H54 (cell line): ENCODE data around the gene MAPRE3.
A peak's percentile ranks its signal among the peaks of the same experiment; 100 is the strongest.

Experiments
- DNase-seq: peaks from one replicate; pipeline ENCODE4 v3.0.0; 2011; ENCODE audit warnings: low spot score, mixed read lengths; ENCODE audit not compliant: insufficient read length
- FAIRE-seq: peaks from 3 replicates; lab custom pipeline; 2011; peaks lifted over from hg19 to GRCh38; lab: Jason Lieb, UNC
- POLR2A ChIP-seq: IDR thresholded peaks from 2 replicates; pipeline ENCODE4 v1.6.1; 2011; ENCODE audit warnings: low read depth, mild to moderate bottlenecking, low read length

MAPRE3 gene

DNA sequence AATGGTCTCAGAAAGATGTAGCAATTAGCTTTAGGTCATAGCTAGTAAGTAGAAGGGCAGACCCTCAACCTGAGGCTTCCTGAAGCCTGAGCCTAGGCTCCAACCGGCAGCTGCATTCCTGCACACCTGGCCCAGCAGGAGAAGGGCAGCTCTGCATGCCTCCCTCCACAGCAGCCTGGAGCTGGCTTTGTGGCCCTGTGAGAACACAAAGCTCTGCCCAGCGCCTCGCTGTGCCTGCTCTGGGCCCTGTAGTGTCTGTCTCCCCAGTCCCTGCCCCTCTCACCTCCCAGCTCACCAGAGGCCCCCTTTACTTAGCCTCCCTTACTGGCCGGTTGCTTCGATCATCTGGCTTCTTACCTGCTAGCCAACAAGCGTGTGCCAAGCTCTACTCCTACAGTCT is 69.0 kb downstream of the MAPRE3 start:
- no peak for FAIRE-seq
- DNase-seq = no peak
- no peak for TF ChIP-seq POLR2A

GRCh38 chr2:27039871-27040270 is 69.4 kb downstream of the MAPRE3 start:
- DNase-seq (no peak), FAIRE-seq (no peak)
- no peak for TF ChIP-seq POLR2A

GRCh38 chr2:27040282-27040681 is 69.8 kb downstream of the MAPRE3 start:
- no peak for FAIRE-seq
- no peak for DNase-seq
- TF ChIP-seq POLR2A = no peak

GRCh38 chr2:27041752-27042151 is 71.3 kb downstream of the MAPRE3 start:
- DNase-seq = no peak
- TF ChIP-seq POLR2A = no peak
- no peak for FAIRE-seq

DNA sequence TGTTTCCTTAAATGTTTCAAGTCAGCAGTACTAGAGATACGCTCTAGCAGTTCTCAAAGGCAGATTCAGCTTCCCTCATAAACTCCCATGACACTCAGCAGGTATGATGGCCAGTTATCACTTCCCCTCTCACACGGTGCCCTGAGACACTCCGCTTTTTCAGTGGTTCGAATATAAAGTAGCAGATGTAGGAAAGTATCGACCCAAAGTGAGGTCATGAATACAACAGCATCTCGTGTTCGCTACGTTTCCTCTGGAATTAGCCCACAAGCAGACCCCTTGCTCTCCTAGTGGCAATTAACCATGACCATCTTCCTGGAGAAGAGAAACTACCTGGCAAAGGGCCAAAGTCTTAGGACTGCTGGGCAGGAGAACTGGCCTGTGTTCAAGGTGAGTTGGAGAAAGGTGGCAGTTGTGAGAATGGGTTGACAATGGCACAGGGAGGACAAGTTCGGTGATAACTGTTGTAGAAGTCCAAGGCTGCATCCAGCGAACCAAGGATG is 71.8 kb downstream of the MAPRE3 start:
- TF ChIP-seq POLR2A = no peak
- no peak for FAIRE-seq
- no peak for DNase-seq

GRCh38 chr2:27042985-27043634 is 72.7 kb downstream of the MAPRE3 start:
- no peak for DNase-seq
- TF ChIP-seq POLR2A = no peak
- no peak for FAIRE-seq

GRCh38 chr2:27049422-27050280 is 79.2 kb downstream of the MAPRE3 start:
- no peak for TF ChIP-seq POLR2A
- FAIRE-seq = no peak

DNA sequence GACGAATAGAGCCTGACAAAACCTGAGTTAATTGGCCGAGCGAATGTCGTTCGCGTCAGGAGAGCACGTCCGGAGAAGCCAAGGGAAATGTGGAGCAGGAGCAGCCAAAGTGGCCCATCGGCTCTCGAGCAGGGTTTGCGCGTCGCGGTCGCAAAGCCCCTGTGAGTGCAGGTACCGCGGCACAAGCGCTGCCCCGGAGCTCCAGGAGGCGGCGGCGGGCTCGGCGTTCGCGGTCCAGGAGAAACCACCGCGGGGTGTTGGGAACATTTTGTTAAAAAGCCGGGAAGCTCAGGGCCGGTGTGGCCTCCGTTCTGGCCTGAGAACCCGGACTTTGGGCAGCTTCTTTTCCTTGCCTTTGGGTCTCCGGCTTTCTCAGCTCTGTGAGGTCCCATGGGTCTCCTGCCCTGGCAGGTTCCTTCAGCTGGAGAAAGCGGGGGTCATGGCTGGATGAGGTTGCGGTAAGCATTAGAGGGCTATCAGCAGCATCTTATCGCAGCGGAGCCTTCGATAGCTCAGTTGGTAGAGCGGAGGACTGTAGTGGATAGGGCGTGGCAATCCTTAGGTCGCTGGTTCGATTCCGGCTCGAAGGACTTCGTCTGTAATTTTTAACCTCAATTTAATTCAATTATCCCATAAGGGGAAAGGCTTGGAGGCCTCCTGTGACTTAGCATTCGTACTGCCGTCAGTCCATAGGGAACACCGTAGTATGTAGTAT is 80.0 kb downstream of the MAPRE3 start:
- peak; percentile 80 for DNase-seq
- FAIRE-seq = peak; percentile 78
- peak; percentile 92 for TF ChIP-seq POLR2A

More at GRCh38 chr2:27049422-27050280, 79.2 kb downstream of the MAPRE3 start:
- DNase-seq = peak; percentile 53

DNA sequence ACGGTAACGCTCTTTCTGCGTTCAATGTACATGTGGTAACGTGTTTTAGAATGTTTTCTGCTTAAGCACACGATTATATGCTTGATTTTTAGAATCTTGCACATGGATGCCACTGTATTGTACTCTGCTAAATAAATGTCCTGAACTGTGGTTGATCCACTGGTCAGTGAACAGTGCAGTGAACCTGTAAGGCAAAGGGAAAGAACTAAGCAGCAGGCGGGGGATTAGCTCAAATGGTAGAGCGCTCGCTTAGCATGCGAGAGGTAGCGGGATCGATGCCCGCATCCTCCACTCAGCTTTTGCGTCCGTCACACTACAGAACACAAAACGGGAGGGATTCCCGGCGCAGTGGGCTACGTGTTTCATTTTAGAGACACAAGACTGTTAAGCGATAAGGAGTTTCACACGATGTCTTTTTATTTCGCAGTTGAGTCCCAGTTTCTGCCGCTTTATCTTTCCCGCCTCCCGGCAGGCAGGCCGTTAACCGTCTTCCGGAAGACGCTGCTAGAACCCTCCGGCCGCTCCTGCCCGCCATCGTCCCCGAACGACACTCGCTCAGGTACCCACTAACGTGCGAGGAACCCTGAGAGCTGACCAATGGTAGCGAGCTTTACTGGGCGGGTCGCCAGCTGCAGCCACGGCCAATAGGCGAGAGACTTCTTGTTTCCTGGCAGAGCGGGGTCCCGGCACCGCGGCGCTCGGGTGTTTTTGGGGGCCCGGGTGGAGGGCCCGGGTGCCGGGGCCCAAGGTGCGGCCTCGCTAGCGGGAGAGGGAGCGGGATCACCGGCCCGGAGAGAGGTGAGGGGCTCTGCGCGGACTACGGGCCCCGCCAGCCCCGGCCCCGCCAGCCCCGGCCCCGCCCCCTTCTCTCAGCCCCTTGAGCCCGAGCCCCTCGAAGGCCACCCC is 80.8 kb downstream of the MAPRE3 start, which contains the start of gene AGBL5:
Gene AGBL5 (plus strand): TSS at position 673 of the 906 bp plus-strand sequence. CDS start 1,291 bp downstream, outside the sequence.
- FAIRE-seq = no peak
- DNase-seq = peak; percentile 97
- TF ChIP-seq POLR2A = peak; percentile 19; the same call in 1 of the 2 replicates

DNA sequence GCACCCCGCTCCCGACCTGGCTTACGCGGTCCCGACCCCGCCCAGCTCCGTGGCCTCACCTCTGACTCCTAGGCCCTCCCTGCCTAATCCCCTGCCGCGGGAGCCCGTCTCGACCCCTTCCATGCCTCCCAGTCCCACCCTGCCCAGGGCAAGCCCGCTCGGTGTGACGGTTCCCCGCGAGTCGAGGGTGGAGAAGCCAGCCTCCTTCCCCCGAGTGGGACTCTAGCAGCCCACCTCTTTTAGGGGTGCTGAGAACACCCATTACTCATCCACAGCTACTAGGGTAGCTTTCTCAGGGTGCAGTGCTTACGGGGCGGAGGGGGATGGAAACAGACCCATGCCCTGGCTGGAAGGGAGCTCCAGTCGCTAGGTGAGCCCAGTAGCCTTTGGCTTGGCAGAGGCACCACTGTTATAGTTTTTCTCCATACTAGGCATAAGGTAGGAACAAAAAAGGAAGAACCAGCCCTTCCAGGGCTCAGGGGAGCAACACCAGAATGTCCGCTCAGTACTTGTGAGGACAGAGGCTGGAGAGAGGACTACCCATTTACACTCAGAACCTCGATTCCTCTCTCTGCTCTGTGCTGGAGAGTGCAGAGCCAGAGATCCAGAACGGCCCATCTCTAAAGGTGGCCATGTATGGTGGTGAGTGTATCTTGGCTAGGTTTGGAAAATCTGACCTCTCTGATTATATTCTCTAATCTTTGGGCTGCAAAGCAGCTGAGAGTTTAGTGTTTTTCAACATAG is 81.6 kb downstream of the MAPRE3 start:
- FAIRE-seq (no peak), DNase-seq (no peak)

DNA sequence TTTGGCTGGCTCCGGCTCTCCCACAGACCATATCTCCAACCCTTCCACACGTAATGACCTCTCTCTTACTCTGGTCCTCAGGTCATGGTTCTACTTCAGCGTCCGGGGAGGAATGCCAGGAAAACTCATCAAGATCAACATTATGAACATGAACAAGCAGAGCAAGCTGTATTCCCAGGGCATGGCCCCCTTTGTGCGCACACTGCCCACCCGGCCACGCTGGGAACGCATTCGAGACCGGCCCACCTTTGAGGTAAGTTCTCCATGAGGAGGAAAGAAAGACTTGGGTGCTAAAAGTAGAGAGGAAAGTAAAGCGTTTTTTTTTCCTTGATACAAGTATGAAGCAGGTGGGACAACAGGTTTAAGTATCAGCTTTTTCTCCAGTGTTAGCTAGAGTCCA is 82.9 kb downstream of the MAPRE3 start:
- DNase-seq (no peak), FAIRE-seq (no peak)
- no peak for TF ChIP-seq POLR2A

More for the DNA sequence above, 81.6 kb downstream of the MAPRE3 start:
- peak; percentile 3; the same call in 1 of the 2 replicates for TF ChIP-seq POLR2A

GRCh38 chr2:27053776-27054175 is 83.3 kb downstream of the MAPRE3 start:
- no peak for TF ChIP-seq POLR2A
- no peak for FAIRE-seq
- DNase-seq = no peak

- no peak for DNase-seq
- no peak for FAIRE-seq
- no peak for TF ChIP-seq POLR2A
Measured at GRCh38 chr2:27054721-27055120, 84.3 kb downstream of the MAPRE3 start.
